DND-41 (cell line): ENCODE results near the gene PTPRN2.

Experiments used
- CTCF ChIP-seq: IDR thresholded peaks from 2 replicates; pipeline ENCODE4 v1.5.1; 2012; ENCODE audit warnings: borderline replicate concordance, low read length, moderate library complexity, mild to moderate bottlenecking; ENCODE audit not compliant: poor library complexity, severe bottlenecking; ENCODE audit errors: extremely low read depth
- EZH2 ChIP-seq: IDR thresholded peaks from 3 replicates; pipeline ENCODE4 v1.6.1; 2012; ENCODE audit warnings: borderline replicate concordance, low read depth, mild to moderate bottlenecking, moderate library complexity, low read length, inconsistent platforms; ENCODE audit not compliant: severe bottlenecking

DNA sequence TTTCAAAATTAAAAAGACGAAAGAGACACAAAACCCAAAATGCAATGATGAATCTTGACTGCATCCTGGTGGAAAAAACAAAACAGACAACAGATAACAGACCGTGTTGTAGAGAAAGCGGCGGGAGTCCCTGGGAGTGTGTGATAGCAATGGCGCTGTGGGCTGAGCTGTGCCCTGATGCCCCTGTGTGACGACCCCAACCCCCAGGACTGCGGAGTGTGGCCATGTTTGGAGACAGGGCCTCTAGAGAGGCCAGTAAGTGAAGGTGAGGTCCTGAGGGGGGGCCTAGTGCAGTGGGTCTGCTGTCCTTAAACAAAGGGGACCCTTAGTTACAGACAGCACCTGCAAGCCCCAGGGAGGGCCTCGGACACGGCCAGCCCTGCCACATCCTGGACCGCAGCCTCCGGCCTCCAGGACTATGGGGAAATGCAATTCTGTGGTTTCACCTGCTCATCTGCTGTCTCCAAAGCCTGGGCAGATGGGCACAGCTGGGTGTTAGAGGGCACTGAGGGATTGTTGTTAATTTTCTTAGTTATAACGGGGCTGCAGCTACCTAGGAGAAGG lies 973.1 kb downstream of the PTPRN2 start:
- no peak for TF ChIP-seq CTCF
- no peak for TF ChIP-seq EZH2
